GM19023 (cell line): ENCODE results near the gene GABRD.

Source experiments
- ATAC-seq: cut with Tn5 transposase; IDR thresholded peaks from one replicate; pipeline ENCODE4 v1.9.1; 2021; ENCODE audit warnings: mild to moderate bottlenecking, moderate library complexity; ENCODE audit not compliant: unreplicated experiment

The GABRD gene

DNA sequence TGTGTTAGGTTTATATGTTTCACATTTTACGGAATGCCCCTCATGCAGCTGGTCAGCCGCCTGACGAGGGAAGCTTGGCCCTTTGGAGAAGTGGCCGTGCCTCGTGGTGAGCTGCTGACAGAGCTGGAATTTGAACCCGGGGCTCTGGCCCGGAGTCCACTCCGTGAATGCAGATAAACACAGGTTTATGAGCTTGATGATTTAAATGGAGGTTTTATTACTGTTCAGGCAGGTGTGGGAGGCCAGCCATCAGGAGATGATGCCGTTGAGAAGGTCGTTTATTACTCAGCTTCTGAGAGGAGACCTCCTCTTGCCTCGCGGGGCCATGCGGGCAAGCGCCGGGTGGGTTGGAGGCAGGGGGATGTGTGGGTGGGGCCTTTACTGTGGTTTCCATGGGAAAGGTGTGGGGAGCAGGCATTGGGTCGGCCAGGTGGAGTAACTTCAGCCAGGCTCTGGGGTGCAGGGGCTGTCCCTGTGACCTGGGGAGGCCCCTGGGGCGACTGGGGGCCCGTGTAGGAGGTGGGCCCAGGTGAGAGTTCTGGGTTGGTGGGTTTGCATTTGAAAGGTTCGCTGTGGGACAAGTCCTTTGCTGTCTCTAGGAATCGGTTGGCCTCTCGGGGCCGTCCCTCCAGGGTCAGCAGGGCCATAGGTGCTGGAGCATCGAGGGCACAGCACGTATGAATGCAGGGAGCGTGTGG lies 53.1 kb downstream of the GABRD start:
- ATAC-seq = no peak

DNA sequence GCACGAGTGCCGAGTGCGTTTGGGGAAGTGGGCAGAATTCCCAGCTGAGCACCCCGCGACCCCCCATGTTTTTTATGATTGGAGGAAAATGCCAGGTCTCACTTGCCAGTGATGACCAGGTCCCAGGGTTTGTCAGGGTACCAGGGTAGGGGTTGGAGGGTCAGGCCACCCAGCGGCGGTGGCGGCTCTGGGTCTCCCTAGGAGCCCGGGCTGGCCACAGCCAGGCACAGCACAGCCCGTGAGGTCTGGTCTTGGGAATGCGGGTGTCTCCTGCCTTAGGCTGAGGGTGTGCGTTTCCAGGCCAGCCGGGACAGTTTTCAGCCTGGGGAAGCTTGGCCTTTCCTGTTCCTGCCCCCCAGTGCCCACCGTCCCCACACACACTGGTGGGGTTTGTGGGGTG lies 53.7 kb downstream of the GABRD start:
- no peak for ATAC-seq

DNA sequence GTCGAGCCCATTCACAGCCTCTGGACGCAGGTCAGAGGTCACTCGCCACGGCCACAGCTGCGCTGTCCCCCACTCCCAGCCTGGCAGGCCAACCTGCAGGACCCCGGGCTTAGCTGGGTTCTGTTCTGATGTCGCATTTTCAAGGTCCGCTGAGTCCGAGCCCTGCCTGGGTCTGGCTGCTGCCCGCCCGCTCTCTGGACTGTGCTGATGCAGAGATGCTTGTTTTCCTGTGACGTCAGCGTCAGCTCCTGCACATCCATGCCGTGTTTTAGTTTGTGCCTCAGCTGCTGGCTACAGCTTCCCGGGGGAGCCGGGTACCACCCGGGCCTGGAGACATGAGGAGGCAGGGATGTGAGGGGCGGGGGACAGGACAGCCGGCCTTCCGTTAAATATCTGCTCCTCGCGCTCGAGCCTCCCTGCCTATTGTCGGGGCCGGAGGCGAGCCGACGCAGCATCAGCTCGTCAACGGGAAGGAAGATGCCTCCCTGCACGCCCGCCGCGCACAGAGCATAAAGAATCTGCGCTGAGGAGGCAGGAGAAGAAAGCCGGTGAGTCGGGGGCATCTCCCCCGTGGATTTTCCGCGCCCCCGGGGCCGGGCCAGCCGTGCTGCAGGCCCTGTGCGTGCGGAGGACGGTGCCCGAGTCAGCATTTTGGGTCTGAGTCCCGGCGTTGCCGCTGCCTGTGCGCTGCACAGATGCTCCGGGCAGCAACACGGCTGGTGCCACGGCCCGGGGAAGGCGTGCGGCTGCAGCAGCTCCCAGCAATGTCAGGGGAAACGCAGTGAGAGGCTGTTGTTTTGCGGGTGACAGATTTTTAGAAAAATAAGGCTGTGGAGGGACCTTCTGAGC lies 54.5 kb downstream of the GABRD start:
- ATAC-seq = no peak

DNA sequence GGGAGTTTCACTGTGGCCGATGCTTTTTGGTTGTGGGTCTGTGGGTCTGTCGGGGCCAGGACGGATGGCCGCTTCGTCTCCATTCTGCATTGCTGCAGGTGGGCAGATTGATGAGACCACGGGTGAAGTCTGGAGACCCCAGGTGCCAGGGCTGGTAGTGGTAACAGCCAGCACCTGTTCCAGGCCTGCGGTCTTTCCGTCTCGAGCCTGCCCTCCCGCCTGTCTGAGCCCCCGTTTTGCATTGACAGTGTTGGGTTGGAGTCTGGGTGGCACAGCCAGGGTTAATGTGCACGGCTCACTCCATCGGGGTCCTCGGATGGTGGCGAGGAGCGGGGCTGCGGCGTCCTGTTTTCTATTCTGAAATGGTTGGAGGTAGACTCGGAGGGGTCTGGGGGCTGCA lies 55.3 kb downstream of the GABRD start:
- no peak for ATAC-seq

- ATAC-seq = no peak
Observed at GRCh38 chr1:2074944-2075740, 56.0 kb downstream of the GABRD start.

GRCh38 chr1:2076826-2077225 lies 57.7 kb downstream of the GABRD start:
- no peak for ATAC-seq

DNA sequence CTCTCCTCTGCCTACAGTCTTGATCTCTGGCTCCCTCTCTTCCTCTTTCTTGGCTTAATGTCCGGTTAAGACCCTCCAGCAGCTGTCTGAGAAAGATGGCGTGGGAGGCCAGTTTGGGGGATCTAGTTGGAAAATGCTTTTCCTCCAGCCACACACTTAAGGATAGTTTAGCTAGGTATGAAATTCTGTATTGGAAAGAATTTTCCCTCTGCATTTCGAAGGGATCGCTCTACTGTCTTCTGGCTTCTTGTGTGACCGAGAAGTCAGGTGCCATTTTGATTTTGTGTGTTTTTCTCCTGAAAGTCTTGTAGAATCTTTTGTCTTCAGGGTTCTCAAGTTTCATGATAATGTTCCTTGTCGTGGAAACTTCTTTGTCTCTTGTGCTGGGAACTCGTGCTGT lies 59.0 kb downstream of the GABRD start:
- ATAC-seq = no peak

GRCh38 chr1:2079396-2080085 lies 60.4 kb downstream of the GABRD start:
- no peak for ATAC-seq

DNA sequence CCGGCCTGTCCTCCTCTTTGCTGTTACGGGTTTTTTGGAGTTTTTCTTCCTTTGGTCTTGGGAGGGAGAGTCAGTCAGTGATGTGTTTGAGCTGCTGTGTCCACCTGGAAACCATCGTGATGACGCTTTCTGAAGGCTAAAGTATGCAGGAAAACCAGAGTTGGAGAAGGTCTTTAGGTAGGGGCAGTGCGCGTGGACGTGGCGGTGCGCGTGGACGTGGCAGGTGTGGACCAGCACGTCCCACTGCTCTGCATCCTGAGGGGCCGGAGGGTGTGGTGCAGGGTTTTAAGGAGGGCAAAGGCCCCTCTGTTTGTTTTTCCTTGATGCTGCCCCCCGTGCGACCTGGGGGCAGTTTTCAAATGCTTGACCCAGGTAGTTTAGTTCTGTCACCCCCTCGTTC lies 61.0 kb downstream of the GABRD start:
- ATAC-seq = no peak
